ENCODE results near the gene ARL3. TPM values are rescaled to one million over a fixed set of nuclear protein-coding genes. Genes with fewer than 3 reads are reported as not detected.
A peak's percentile ranks its signal among the peaks of the same experiment; 100 is the strongest.
"Not testable (repeated sequence)": the region's sequence is repeated elsewhere in the genome, so short reads cannot be mapped to it uniquely, and the experiment has no call there.

ARL3 gene
- total RNA-seq, 1 experiment from 2014 or later = 16.5 TPM

DNA sequence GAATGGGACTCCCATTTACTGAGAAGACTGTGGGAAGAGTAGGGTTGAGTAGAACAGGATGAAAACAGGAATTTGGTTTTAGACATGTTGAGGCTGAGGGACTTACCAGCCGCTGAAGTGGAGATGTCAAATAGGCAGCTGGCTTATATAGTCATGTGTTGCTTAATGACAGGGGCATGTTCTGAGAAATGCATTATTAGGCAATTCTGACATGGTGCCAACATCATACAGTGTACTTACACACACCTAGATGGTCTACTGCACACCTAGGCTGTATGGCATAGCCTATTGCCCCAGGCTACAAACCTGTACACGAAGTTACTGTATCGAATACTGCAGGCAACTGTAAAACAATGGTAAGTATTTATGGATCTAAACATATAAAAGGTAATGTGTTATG lies 17.5 kb downstream of the ARL3 start:
- no peak overlapping the region for H3K4me3 Mint-ChIP-seq
- peaks cover 13 to 43% (median 40%) of the 10 kb centered on the region in 3 experiments; a peak in 6 of 7 replicates for H3K36me3 Mint-ChIP-seq (ENCODE audit: insufficient read depth in 1 of 3, low read depth in 3 of 3)
- H2AK5ac ChIP-seq (ENCODE audit: insufficient read length, low read length) = no peak overlapping the region
- no peak overlapping the region for H3K56ac ChIP-seq (ENCODE audit: insufficient read length, low read depth, low read length)
- no peaks in the 10 kb centered on the region for H4K20me1 ChIP-seq (ENCODE audit: control insufficient read depth, insufficient read depth, insufficient read length)
- H3T11ph ChIP-seq (ENCODE audit: low read length) = no peak overlapping the region
- no peaks in the 10 kb centered on the region for H3K9me3 ChIP-seq (ENCODE audit: control insufficient read depth, low read depth, low read length)
- H3K14ac ChIP-seq (ENCODE audit: insufficient read depth, low read length) = no peak overlapping the region
- H2BK20ac ChIP-seq (ENCODE audit: low read depth, low read length, poor library complexity, severe bottlenecking) = no peak overlapping the region
- H2BK5ac ChIP-seq (ENCODE audit: insufficient read length, low read length) = no peak overlapping the region
- TF ChIP-seq, protein P1, sequence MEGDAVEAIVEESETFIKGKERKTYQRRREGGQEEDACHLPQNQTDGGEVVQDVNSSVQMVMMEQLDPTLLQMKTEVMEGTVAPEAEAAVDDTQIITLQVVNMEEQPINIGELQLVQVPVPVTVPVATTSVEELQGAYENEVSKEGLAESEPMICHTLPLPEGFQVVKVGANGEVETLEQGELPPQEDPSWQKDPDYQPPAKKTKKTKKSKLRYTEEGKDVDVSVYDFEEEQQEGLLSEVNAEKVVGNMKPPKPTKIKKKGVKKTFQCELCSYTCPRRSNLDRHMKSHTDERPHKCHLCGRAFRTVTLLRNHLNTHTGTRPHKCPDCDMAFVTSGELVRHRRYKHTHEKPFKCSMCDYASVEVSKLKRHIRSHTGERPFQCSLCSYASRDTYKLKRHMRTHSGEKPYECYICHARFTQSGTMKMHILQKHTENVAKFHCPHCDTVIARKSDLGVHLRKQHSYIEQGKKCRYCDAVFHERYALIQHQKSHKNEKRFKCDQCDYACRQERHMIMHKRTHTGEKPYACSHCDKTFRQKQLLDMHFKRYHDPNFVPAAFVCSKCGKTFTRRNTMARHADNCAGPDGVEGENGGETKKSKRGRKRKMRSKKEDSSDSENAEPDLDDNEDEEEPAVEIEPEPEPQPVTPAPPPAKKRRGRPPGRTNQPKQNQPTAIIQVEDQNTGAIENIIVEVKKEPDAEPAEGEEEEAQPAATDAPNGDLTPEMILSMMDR (conservative IDR thresholded peaks at IDR 0.05) = no peak
- H3K27me3 Mint-ChIP-seq (ENCODE audit: low read depth) = no peaks in the 10 kb centered on the region
- H4K8ac ChIP-seq (replicated peaks; ENCODE audit: insufficient read length, low read depth, low read length) = no peak overlapping the region
- H3K27ac Mint-ChIP-seq = peak overlapping the region in 1 of 3 experiments; percentile 41; a peak in 1 of 7 replicates
- no peaks in the 10 kb centered on the region; a peak in 1 of 5 replicates for H3K9me3 Mint-ChIP-seq
- H3K4ac ChIP-seq (ENCODE audit: low read depth, low read length) = no peak overlapping the region
- H3K4me2 ChIP-seq (ENCODE audit: insufficient read depth, insufficient read length, low read length) = no peak overlapping the region
- no peaks in the 10 kb centered on the region for H3K79me2 ChIP-seq (ENCODE audit: insufficient read depth, low read length)
- no peak overlapping the region for H2BK12ac ChIP-seq (ENCODE audit: insufficient read length, low read depth, low read length)
- H3K4me1 ChIP-seq (ENCODE audit: insufficient read depth, low read length) = no peaks in the 10 kb centered on the region
- no peak overlapping the region for H3K18ac ChIP-seq (ENCODE audit: insufficient read length, low read depth, low read length)
- H2AFZ ChIP-seq (ENCODE audit: low read length) = no peak overlapping the region
- H3K4me1 Mint-ChIP-seq = peaks cover 0 to 3% of the 10 kb centered on the region in 2 experiments; a peak in 1 of 4 replicates
- DNase-seq = no peak
- H4K91ac ChIP-seq (ENCODE audit: insufficient read length, low read depth, low read length) = no peak overlapping the region
- H3K23me2 ChIP-seq (ENCODE audit: insufficient read length, low read depth, low read length, poor library complexity, severe bottlenecking) = no peaks in the 10 kb centered on the region
- no peak overlapping the region for H2BK15ac ChIP-seq (ENCODE audit: low read depth, low read length)
- no peak overlapping the region for H2BK120ac ChIP-seq (ENCODE audit: low read depth, low read length, poor library complexity, severe bottlenecking)
- H4K5ac ChIP-seq (ENCODE audit: insufficient read length, low read depth, low read length) = no peak overlapping the region
- no peak overlapping the region for H3K27ac ChIP-seq (ENCODE audit: insufficient read length, low read depth, low read length)
- H3K9ac ChIP-seq (ENCODE audit: extremely low read depth, insufficient read length, low read length) = no peak overlapping the region
- H3K23ac ChIP-seq (ENCODE audit: insufficient read length, low read depth, low read length) = no peak overlapping the region
- no peaks in the 10 kb centered on the region for H3K27me3 ChIP-seq (ENCODE audit: insufficient read depth, low read length)
- whole genome bisulfite sequencing (ENCODE audit: extremely low coverage, insufficient read length, low lambda C conversion rate) = no CpG with 5 or more reads among the region's 3 CpGs
- no peaks in the 10 kb centered on the region for H3K79me1 ChIP-seq (ENCODE audit: insufficient read depth, low read depth, low read length, poor library complexity, severe bottlenecking)

DNA sequence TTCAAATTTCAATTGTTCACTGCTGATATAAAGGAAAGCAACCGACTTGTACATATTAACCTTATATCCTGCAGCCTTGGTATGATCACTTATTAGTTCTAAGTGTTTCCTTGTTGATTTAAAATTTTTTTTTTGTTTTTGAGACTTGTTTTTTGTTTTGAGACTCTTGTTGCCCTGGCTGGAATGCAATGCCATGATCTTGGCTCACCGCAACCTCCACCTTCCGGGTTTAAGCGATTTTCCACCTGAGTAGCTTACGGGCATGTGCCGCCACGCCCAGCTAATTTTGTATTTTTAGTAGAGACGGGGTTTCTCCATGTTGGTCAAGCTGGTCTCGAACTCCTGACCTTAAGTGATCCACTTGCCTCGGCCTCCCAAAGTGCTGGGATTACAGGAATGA lies 18.8 kb downstream of the ARL3 start:
- not testable (repeated sequence) for H3K4me1 Mint-ChIP-seq; H2AFZ ChIP-seq (ENCODE audit: low read length); H4K91ac ChIP-seq (ENCODE audit: insufficient read length, low read depth, low read length); H2BK20ac ChIP-seq (ENCODE audit: low read depth, low read length, poor library complexity, severe bottlenecking); H3K56ac ChIP-seq (ENCODE audit: insufficient read length, low read depth, low read length); H3K27ac Mint-ChIP-seq; H2BK5ac ChIP-seq (ENCODE audit: insufficient read length, low read length); H3K27me3 Mint-ChIP-seq (ENCODE audit: low read depth); H2BK12ac ChIP-seq (ENCODE audit: insufficient read length, low read depth, low read length); H3K4me3 Mint-ChIP-seq; DNase-seq; H3K9me3 ChIP-seq (ENCODE audit: control insufficient read depth, low read depth, low read length); H3K27me3 ChIP-seq (ENCODE audit: insufficient read depth, low read length); H3K27ac ChIP-seq (ENCODE audit: insufficient read length, low read depth, low read length); H3K18ac ChIP-seq (ENCODE audit: insufficient read length, low read depth, low read length); H3K23ac ChIP-seq (ENCODE audit: insufficient read length, low read depth, low read length); H3K4me1 ChIP-seq (ENCODE audit: insufficient read depth, low read length); H3T11ph ChIP-seq (ENCODE audit: low read length); H2BK15ac ChIP-seq (ENCODE audit: low read depth, low read length); H3K23me2 ChIP-seq (ENCODE audit: insufficient read length, low read depth, low read length, poor library complexity, severe bottlenecking); H3K9me3 Mint-ChIP-seq; H4K5ac ChIP-seq (ENCODE audit: insufficient read length, low read depth, low read length); H3K79me2 ChIP-seq (ENCODE audit: insufficient read depth, low read length); H2AK5ac ChIP-seq (ENCODE audit: insufficient read length, low read length); H3K9ac ChIP-seq (ENCODE audit: extremely low read depth, insufficient read length, low read length); H4K8ac ChIP-seq (replicated peaks; ENCODE audit: insufficient read length, low read depth, low read length); H3K4me2 ChIP-seq (ENCODE audit: insufficient read depth, insufficient read length, low read length); H2BK120ac ChIP-seq (ENCODE audit: low read depth, low read length, poor library complexity, severe bottlenecking); H4K20me1 ChIP-seq (ENCODE audit: control insufficient read depth, insufficient read depth, insufficient read length); H3K79me1 ChIP-seq (ENCODE audit: insufficient read depth, low read depth, low read length, poor library complexity, severe bottlenecking); H3K4ac ChIP-seq (ENCODE audit: low read depth, low read length); H3K14ac ChIP-seq (ENCODE audit: insufficient read depth, low read length)
- WGBS (ENCODE audit: extremely low coverage, insufficient read length, low lambda C conversion rate) = no CpG with 5 or more reads among the region's 10 CpGs
- peaks cover 13 to 47% (median 40%) of the 10 kb centered on the region in 3 experiments; a peak in 6 of 7 replicates for H3K36me3 Mint-ChIP-seq (ENCODE audit: insufficient read depth in 1 of 3, low read depth in 3 of 3)
